HG03439 (cell line): ENCODE measurements around the gene FAM110C.
"Not testable (repeated sequence)": the region's sequence is repeated elsewhere in the genome, so short reads cannot be mapped to it uniquely, and the experiment has no call there.

Experiments
- ATAC-seq: cut with Tn5 transposase; IDR thresholded peaks from one replicate; pipeline ENCODE4 v1.9.1; 2021; ENCODE audit warnings: mild to moderate bottlenecking, moderate library complexity; ENCODE audit not compliant: unreplicated experiment

FAM110C gene

DNA sequence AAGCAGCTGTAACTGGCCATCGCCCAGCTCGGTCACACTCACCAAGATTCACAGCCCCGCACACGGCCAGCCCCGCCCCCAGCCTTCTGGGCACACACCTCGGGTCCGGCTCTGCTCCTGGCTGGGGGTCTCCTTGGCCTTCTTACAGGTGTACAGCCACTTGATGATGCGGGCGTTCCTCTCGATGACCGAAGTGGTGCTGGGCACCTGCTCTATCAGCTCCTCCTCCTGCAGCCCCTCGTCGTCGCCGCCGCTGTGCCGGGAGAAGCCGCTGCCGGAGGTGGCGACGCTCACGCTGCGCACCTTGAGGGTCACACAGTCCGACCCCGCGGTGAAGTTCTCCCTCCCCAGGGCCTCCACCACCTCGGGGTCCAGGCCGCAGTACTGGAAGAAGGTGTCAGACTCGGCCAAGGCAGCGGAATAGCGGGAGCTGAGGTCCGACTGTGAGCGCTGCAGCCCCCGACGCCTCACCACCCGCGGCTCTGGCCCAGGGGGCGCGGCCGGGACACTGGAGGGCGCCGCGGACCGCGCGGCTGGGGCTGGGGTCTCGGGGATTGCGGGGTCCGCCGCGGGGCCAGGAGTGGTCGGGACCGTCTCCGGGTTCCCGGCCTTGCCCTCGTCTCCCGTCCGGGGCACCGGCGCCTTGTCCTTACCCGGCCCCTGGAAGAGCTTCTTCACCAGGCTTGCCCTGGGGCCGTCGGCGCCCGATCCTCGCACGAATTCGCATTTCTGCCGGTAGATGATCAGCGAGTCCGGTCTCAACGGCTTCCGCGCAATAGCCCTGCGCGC lies 769 bp downstream of the FAM110C start:
- no peak for ATAC-seq

GRCh38 chr2:44748-45341 lies 1.5 kb downstream of the FAM110C start:
- ATAC-seq = no peak

DNA sequence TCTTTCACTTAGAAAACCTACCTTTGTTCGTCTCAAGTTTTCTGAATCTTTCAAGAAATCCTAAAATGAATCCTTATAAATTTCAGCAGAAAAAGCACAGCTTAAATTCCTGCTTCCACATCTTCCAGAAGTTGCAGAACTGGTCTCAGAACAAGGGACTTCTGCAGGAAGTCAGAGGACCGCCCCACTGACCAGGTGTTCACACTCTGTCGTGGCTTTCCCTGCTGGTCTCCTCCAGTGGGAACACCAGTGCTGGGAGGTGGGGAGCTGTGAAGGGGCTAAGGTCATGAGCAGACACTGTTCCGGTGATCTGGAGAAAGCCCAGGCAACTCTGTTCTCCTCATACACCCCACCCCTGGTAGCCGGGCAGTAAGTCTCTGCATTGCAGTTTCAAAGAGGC lies 3.5 kb downstream of the FAM110C start:
- no peak for ATAC-seq

DNA sequence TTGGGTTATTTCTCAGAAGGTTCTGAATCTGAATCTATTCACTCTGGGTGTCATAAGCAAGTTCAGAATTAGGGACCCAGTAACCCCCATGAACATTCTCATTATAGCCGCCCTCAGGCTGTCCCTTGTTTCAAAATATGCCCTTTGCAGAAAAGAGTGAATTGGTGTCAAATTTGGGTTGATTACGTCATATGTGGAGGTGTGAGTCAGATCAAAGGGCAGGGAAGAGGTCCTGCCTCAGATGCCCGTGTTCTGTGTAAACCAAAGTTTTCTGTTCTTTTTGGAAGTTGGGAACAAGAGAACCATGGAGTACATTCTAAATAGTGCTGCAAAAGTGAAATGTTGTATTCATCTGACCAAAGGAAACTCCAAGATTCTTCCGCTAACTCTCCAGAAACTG lies 5.8 kb downstream of the FAM110C start:
- no peak for ATAC-seq

DNA sequence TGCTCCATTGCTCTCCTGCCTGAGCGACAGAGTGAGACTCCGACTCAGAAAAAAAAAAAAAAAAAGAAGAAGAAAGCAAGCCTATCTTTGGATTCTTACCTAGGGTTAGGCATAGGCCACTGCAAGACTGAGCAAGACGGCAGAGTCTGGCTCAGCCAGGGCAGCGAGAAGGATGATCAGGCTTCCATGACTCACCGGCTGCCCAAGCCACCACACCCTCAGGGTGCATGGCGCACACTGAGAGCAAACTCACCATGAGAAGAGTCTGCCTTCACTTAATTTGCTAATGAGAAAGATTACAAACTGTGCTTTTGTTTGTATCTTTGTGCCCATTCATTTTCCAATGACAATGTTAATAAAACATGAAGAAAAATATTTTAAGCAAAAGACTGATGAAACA lies 8.2 kb downstream of the FAM110C start:
- ATAC-seq = no peak

GRCh38 chr2:36318-36717 lies 10.0 kb downstream of the FAM110C start:
- ATAC-seq = no peak

- no peak for ATAC-seq
Observed at GRCh38 chr2:35852-36251, 10.5 kb downstream of the FAM110C start.

DNA sequence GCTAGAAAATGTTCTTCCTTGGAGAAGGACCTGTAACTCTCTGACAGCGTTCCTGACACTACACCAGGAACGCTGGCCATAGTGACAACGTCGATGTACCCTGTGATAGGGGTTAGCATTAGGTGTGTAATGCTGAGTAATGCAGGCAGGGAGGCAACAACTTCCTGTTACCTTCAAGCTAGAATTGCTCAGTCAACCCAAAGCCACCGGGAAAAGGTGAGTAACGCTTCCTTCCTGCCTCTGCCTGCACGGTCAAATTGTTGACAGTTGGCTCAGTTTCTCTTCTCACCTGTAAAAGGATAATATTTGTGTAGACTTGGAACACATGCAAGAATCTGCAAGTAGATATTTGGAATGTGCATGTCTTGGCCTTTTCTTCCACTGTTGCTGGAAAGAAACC lies 12.7 kb downstream of the FAM110C start:
- no peak for ATAC-seq

DNA sequence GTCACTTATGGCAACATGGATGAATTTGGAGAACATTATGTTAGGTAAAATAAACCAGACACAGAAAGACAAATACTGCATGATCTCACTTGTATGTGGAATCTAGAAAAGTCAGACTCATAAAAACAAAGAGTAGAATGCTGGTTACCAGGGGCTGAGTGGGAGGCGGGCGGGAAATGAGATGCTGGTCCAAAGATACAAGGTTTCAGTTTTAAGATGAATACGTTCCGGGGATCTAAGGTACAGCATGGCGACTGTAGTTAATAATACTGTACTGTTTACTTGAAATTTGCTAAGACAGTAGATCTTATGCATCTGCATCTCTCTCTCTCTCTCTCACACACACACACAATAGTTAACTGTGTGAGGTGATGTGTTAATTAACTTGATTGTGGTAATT lies 14.2 kb downstream of the FAM110C start:
- no peak for ATAC-seq

DNA sequence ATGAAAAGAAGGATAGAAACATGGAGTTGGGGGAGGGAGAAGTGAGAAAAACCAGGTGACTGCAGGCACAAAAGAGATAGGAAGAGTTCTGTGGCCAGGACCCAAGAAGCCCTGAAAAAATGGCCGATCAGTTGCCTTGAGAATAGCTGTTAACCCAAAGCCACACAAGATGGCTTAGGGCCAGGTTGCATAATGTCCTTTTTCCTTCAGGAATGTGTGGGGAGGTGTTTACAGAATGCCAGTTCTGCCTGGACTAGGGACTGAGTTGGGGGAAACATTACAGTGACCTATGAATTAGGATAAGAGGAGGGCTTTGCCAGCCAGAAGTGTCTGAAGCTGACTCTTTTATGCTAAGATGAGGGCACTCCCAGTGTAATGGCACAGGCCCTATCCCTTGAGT lies 17.1 kb downstream of the FAM110C start:
- ATAC-seq = no peak

DNA sequence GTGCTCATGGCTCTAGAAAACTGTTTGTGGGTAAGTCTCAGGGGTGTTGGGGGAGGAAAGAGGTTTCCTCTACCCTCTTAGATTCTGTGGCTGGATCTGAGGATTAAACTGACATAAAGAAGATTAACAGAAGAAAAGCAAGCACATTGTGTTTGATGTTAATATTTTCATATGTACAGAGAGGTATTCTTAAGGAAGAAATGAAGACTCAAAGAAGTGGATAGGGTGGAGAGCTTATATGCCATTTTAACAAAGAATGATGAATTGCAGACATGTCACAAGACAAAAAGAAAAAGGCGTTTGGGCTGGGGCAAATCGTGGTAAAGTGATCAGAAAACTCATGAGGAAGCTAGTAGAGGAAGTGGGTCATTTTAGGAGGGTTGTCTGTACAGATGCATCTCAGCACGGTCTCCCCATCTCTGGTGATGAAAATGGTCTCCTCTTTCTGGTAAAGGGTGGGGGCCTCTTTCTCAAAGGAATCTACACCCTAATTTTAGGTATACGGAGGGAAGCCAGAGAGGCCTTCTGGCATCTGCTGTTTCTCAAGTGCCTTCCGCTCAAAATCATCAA lies 17.8 kb downstream of the FAM110C start:
- no peak for ATAC-seq

GRCh38 chr2:26891-27290 lies 19.4 kb downstream of the FAM110C start:
- no peak for ATAC-seq

- no peak for ATAC-seq
Observed at GRCh38 chr2:25543-25942, 20.8 kb downstream of the FAM110C start.

DNA sequence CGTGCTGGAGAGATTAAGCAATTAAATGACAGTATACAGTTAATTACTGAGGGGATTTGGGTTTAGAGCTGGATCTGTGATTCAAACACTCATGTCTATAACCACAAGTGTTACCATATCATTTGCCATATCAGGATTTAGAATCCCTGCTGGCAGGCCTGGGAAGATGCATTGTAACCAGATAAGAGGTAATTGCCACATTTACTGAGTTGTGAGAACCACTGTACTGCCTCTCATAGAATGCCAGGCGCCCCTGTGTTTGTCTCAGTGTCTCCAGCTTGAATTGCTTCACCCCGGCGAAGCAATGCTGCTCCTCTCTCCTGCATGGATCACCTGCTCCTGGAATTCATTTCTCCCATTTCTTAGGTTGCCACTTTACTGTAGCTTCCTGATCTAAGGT lies 21.7 kb downstream of the FAM110C start:
- not testable (repeated sequence) for ATAC-seq

- ATAC-seq = no peak
Observed at GRCh38 chr2:24107-24506, 22.2 kb downstream of the FAM110C start.

- no peak for ATAC-seq
Observed at GRCh38 chr2:23283-23682, 23.0 kb downstream of the FAM110C start.

DNA sequence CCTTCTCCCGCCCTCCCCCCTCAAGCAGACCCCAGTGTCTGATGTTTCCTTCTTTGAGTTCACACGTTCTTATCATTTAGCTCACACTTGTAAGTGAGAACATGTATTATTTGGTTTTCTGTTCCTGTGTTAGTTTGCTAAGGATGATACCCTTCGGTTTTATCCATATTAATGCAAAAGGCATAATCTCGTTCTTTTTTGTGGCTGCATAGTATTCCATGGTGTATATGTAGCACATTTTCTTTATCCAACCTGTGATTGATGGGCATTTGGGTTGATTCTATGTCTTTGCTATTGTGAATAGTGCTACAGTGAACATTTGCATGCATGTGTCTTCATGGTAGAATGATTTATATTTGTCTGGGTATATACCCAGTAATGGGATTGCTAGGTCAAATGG lies 24.1 kb downstream of the FAM110C start:
- ATAC-seq = not testable (repeated sequence)

- ATAC-seq = not testable (repeated sequence)
Observed at GRCh38 chr2:20259-20658, 26.0 kb downstream of the FAM110C start.

GRCh38 chr2:19505-19904 lies 26.8 kb downstream of the FAM110C start:
- no peak for ATAC-seq

GRCh38 chr2:18402-19271 lies 27.7 kb downstream of the FAM110C start:
- ATAC-seq = no peak

- ATAC-seq = not testable (repeated sequence)
Observed at GRCh38 chr2:15916-16315, 30.4 kb downstream of the FAM110C start.
